ENCODE results near the gene RASSF5.
A peak's percentile ranks its signal among the peaks of the same experiment; 100 is the strongest.

Gene RASSF5

GRCh38 chr1:206573762-206574161 is 66.4 kb downstream of the RASSF5 start:
- no peaks in the 10 kb centered on the region for H3K27me3 ChIP-seq
- no peak for TF ChIP-seq CTCF (IDR thresholded peaks at IDR 0.05)
- no peak overlapping the region for H3K27ac ChIP-seq
- no peak for DNase-seq
- H3K9me3 ChIP-seq: no peaks in the 10 kb centered on the region
- no peak overlapping the region for H3K4me3 ChIP-seq
- no peaks in the 10 kb centered on the region for H3K36me3 ChIP-seq
- H3K4me1 ChIP-seq: peaks cover 0 to 4% (median 0%) of the 10 kb centered on the region in 4 donors
- intact Hi-C loops (cut with DNase I; ENCODE audit: low total_unique reads): no loop called here

GRCh38 chr1:206575165-206575893 is 68.0 kb downstream of the RASSF5 start:
- TF ChIP-seq CTCF (IDR thresholded peaks at IDR 0.05): no peak
- DNase-seq: peak in 1 of 2 donors; percentile 49
- Histone ChIP-seq H3K36me3 (no peaks in the 10 kb centered on the region), H3K4me1 (peaks cover 0 to 12% (median 1%) of the 10 kb centered on the region in 4 donors), H3K27ac (no peak overlapping the region), H3K4me3 (no peak overlapping the region), H3K9me3 (no peaks in the 10 kb centered on the region), H3K27me3 (no peaks in the 10 kb centered on the region)
- intact Hi-C loops (cut with DNase I; ENCODE audit: low total_unique reads): no loop called here

- peaks cover 0 to 12% (median 1%) of the 10 kb centered on the region in 4 donors for H3K4me1 ChIP-seq
- TF ChIP-seq CTCF (IDR thresholded peaks at IDR 0.05): no peak
These were observed 68.8 kb downstream of the RASSF5 start for GRCh38 chr1:206575894-206576737.

GRCh38 chr1:206577626-206578025 is 70.3 kb downstream of the RASSF5 start:
- Histone ChIP-seq H3K9me3 (no peaks in the 10 kb centered on the region), H3K36me3 (no peaks in the 10 kb centered on the region), H3K27ac (no peak overlapping the region), H3K4me1 (peaks cover 0 to 12% (median 1%) of the 10 kb centered on the region in 4 donors), H3K4me3 (no peak overlapping the region), H3K27me3 (no peaks in the 10 kb centered on the region)
- TF ChIP-seq CTCF (IDR thresholded peaks at IDR 0.05): no peak
- no peak for DNase-seq
- intact Hi-C loops (cut with DNase I; ENCODE audit: low total_unique reads): no loop called here

More at GRCh38 chr1:206575894-206576737, 68.8 kb downstream of the RASSF5 start:
- no peaks in the 10 kb centered on the region for H3K36me3 ChIP-seq
- no peak for DNase-seq
- no peak overlapping the region for H3K4me3 ChIP-seq
- no peak overlapping the region for H3K27ac ChIP-seq
- no peaks in the 10 kb centered on the region for H3K27me3 ChIP-seq
- intact Hi-C loops (cut with DNase I; ENCODE audit: low total_unique reads): no loop called here
- H3K9me3 ChIP-seq: no peaks in the 10 kb centered on the region

- Histone ChIP-seq H3K27ac (no peak overlapping the region), H3K9me3 (no peaks in the 10 kb centered on the region), H3K36me3 (no peaks in the 10 kb centered on the region), H3K4me3 (no peak overlapping the region), H3K27me3 (no peaks in the 10 kb centered on the region), H3K4me1 (peaks cover 0 to 14% (median 1%) of the 10 kb centered on the region in 4 donors)
- intact Hi-C loops (cut with DNase I; ENCODE audit: low total_unique reads): no loop called here
- no peak for TF ChIP-seq CTCF (IDR thresholded peaks at IDR 0.05)
- DNase-seq: no peak
These were observed 71.0 kb downstream of the RASSF5 start for GRCh38 chr1:206578068-206578977.
